ENCODE data around the gene SLC44A4. TPM values are rescaled to one million over a fixed set of nuclear protein-coding genes. Genes with fewer than 3 reads are reported as not detected.
"Not testable (repeated sequence)": the region's sequence is repeated elsewhere in the genome, so short reads cannot be mapped to it uniquely, and the experiment has no call there.

The SLC44A4 gene
- polyA plus RNA-seq, 1 experiment, result 0.07 TPM

GRCh38 chr6:31860349-31860748 is 18.4 kb downstream of the SLC44A4 start:
- peaks cover 9% of the 10 kb centered on the region for H3K36me3 ChIP-seq (ENCODE audit: control insufficient read depth, insufficient read depth, low read length)
- TF ChIP-seq CTCF (IDR thresholded peaks at IDR 0.05; ENCODE audit: insufficient read depth, low read depth, low read length), result no peak
- CTCF ChIA-PET, result interaction anchor here (1.9 kb wide), 1 partner anchor 29 kb away, joined by 5 read pairs; no protein-coding TSS in a partner anchor
- DNase-seq (ENCODE audit: low read depth), result no peak
- no peaks in the 10 kb centered on the region for H3K27me3 ChIP-seq (ENCODE audit: control insufficient read depth, insufficient read depth, low read length)
- POLR2A ChIA-PET, result no interaction called here
- no peak overlapping the region for H3K4me3 ChIP-seq (ENCODE audit: low read depth, low read length)

DNA sequence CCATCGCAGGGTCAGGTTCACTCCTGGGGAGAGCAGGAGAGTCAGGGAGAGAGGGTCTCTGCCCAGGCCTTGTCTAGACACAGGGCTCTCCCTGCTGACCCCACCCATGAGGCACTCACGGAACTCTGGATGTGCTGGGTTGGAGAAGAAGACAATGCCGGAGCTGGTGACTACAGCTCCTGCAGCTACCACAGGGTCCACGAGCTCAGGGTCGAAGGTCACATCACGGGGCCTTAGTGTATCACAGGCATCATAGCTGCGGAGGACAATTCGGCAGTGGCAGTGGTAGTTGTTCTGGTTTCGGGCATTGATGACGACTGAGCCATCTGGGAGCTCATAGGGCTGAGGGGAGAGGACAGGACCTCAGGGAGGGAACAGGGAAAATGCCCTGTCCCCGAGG is 18.9 kb downstream of the SLC44A4 start:
- H3K36me3 ChIP-seq (ENCODE audit: control insufficient read depth, insufficient read depth, low read length), result peaks cover 9% of the 10 kb centered on the region

DNA sequence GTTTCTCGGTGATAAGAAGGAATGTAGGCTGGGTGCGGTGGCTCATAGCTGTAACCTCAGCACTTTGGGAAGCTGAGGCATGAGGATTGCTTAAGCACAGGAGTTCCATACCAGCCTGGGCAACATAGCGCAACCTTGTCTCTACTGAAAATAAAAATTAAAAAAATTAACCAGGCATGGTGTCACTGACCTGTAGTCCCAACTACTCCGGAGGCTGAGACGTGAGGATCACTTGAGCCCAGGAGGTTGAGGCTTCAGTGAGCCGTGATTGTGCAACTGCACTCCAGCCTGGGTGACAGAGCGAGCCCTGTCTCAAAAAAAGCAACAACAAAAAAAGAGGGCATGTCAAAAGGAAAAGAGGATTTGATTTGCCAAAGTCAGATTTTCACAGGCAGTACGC is 20.1 kb downstream of the SLC44A4 start:
- no peak for TF ChIP-seq CTCF (IDR thresholded peaks at IDR 0.05; ENCODE audit: insufficient read depth, low read depth, low read length)
- Histone ChIP-seq H3K4me3 (ENCODE audit: low read depth, low read length) (no peak overlapping the region), H3K36me3 (ENCODE audit: control insufficient read depth, insufficient read depth, low read length) (peaks cover 9% of the 10 kb centered on the region), H3K27me3 (ENCODE audit: control insufficient read depth, insufficient read depth, low read length) (no peaks in the 10 kb centered on the region)
- POLR2A ChIA-PET, result no interaction called here
- CTCF ChIA-PET, result interaction anchor here (1.9 kb wide), 1 partner anchor 31 kb away, joined by 5 read pairs; no protein-coding TSS in a partner anchor
- DNase-seq (ENCODE audit: low read depth), result no peak

More for the DNA sequence above, 18.9 kb downstream of the SLC44A4 start:
- H3K4me3 ChIP-seq (ENCODE audit: low read depth, low read length), result no peak overlapping the region
- POLR2A ChIA-PET, result no interaction called here
- DNase-seq (ENCODE audit: low read depth), result no peak
- CTCF ChIA-PET, result interaction anchor here (1.9 kb wide), 1 partner anchor 29 kb away, joined by 5 read pairs; no protein-coding TSS in a partner anchor
- H3K27me3 ChIP-seq (ENCODE audit: control insufficient read depth, insufficient read depth, low read length), result no peaks in the 10 kb centered on the region
- TF ChIP-seq CTCF (IDR thresholded peaks at IDR 0.05; ENCODE audit: insufficient read depth, low read depth, low read length), result no peak

DNA sequence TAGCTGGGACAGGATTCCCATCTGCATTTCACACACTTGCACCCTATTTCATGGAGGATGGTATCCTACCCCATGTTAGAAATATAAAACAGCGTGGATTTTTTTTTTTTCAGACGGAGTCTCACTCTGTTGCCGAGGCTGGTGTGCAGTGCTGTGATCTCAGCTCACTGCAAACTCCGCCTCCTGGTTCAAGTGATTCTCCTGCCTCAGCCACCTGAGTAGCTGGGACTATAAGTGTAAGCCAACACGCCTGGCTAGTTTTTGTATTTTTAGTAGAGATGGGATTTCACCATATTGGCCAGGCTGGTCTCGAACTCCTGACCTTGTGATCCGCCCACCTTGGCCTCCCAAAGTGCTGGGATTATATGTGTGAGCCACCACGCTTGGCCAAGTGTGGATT is 21.0 kb downstream of the SLC44A4 start:
- H3K27me3 ChIP-seq (ENCODE audit: control insufficient read depth, insufficient read depth, low read length); H3K4me3 ChIP-seq (ENCODE audit: low read depth, low read length); DNase-seq (ENCODE audit: low read depth); POLR2A ChIA-PET; H3K36me3 ChIP-seq (ENCODE audit: control insufficient read depth, insufficient read depth, low read length): not testable (repeated sequence)
- CTCF ChIA-PET, result interaction anchor here (0.6 kb wide), 1 partner anchor 67 kb away, joined by 3 read pairs; no protein-coding TSS in a partner anchor

DNA sequence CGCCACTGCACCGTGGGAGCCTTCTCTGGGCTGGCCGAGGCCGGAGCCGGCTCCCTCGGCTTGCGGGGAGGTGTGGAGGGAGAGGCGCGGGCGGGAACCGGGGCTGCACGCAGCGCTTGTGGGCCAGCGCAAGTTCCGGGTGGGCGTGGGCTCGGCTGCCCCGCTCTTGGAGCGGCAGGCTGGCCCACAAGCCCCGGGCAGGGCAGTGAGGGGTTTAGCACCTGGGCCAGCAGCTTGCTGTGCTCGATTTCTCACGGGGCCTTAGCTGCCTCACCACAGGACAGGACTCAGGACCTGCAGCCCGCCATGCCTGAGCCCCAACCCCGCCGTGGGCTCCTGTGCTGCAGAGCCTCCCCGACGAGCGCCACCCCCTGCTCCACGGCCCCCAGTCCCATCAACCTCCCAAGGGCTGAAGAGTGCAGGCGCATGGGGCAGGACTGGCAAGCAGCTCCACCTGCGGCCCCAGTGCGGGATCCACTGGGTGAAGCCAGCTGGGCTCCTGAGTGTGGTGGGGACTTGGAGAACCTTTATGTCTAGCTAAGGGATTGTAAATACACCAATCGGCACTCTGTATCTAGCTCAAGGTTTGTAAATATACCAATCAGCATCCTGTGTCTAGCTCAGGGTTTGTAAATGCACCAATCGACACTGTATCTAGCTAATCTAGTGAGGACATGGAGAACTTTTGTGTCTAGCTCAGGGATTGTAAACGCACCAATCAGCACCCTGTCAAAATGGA is 26.6 kb downstream of the SLC44A4 start:
- POLR2A ChIA-PET, result not testable (repeated sequence)

GRCh38 chr6:31851485-31851832 is 27.3 kb downstream of the SLC44A4 start:
- Histone ChIP-seq H3K27me3 (ENCODE audit: control insufficient read depth, insufficient read depth, low read length) (no peaks in the 10 kb centered on the region), H3K4me3 (ENCODE audit: low read depth, low read length) (no peak overlapping the region), H3K36me3 (ENCODE audit: control insufficient read depth, insufficient read depth, low read length) (no peaks in the 10 kb centered on the region)
- CTCF ChIA-PET, result no interaction called here
- POLR2A ChIA-PET, result no interaction called here
- no peak for DNase-seq (ENCODE audit: low read depth)
- TF ChIP-seq CTCF (IDR thresholded peaks at IDR 0.05; ENCODE audit: insufficient read depth, low read depth, low read length), result no peak

More for the DNA sequence above, 26.6 kb downstream of the SLC44A4 start:
- H3K4me3 ChIP-seq (ENCODE audit: low read depth, low read length); DNase-seq (ENCODE audit: low read depth); H3K27me3 ChIP-seq (ENCODE audit: control insufficient read depth, insufficient read depth, low read length); CTCF ChIA-PET; H3K36me3 ChIP-seq (ENCODE audit: control insufficient read depth, insufficient read depth, low read length): not testable (repeated sequence)

All from BJ (cell line).